ENCODE data around the gene LSM14B.

Gene LSM14B

GRCh38 chr20:62160253-62160652 lies 38.0 kb downstream of the LSM14B start:
- Histone ChIP-seq H3K4me3 (ENCODE audit: low read depth, low read length) (no peak overlapping the region), H3K36me3 (peaks cover 56% of the 10 kb centered on the region), H3K4me1 (peaks cover 33% of the 10 kb centered on the region), H3K9me3 (no peaks in the 10 kb centered on the region), H3K27me3 (no peaks in the 10 kb centered on the region)
- DNase-seq, result no peak
- no peak for TF ChIP-seq CTCF (IDR thresholded peaks at IDR 0.05; ENCODE audit: low read depth, low read length)

GRCh38 chr20:62160876-62161275 lies 38.6 kb downstream of the LSM14B start:
- H3K4me1 ChIP-seq, result peaks cover 31% of the 10 kb centered on the region
- H3K27me3 ChIP-seq, result no peaks in the 10 kb centered on the region
- TF ChIP-seq CTCF (IDR thresholded peaks at IDR 0.05; ENCODE audit: low read depth, low read length), result no peak
- H3K4me3 ChIP-seq (ENCODE audit: low read depth, low read length), result no peak overlapping the region
- H3K36me3 ChIP-seq, result peaks cover 56% of the 10 kb centered on the region
- no peaks in the 10 kb centered on the region for H3K9me3 ChIP-seq
- DNase-seq, result no peak

- Histone ChIP-seq H3K9me3 (no peaks in the 10 kb centered on the region), H3K36me3 (peaks cover 57% of the 10 kb centered on the region), H3K27me3 (no peaks in the 10 kb centered on the region), H3K4me3 (ENCODE audit: low read depth, low read length) (no peak overlapping the region), H3K4me1 (peaks cover 31% of the 10 kb centered on the region)
- peak; percentile 68 for DNase-seq
- no peak for TF ChIP-seq CTCF (IDR thresholded peaks at IDR 0.05; ENCODE audit: low read depth, low read length)
Observed at GRCh38 chr20:62161347-62161746, 39.1 kb downstream of the LSM14B start.

GRCh38 chr20:62162765-62163484 lies 40.6 kb downstream of the LSM14B start:
- Histone ChIP-seq H3K9me3 (no peaks in the 10 kb centered on the region), H3K4me3 (ENCODE audit: low read depth, low read length) (no peak overlapping the region), H3K4me1 (peaks cover 27% of the 10 kb centered on the region), H3K27me3 (no peaks in the 10 kb centered on the region), H3K36me3 (peaks cover 61% of the 10 kb centered on the region)
- DNase-seq, result no peak
- TF ChIP-seq CTCF (IDR thresholded peaks at IDR 0.05; ENCODE audit: low read depth, low read length), result no peak

GRCh38 chr20:62163485-62163865 lies 41.2 kb downstream of the LSM14B start:
- Histone ChIP-seq H3K27me3 (no peaks in the 10 kb centered on the region), H3K4me3 (ENCODE audit: low read depth, low read length) (no peak overlapping the region), H3K36me3 (peaks cover 67% of the 10 kb centered on the region), H3K9me3 (no peaks in the 10 kb centered on the region), H3K4me1 (peaks cover 25% of the 10 kb centered on the region)
- TF ChIP-seq CTCF (IDR thresholded peaks at IDR 0.05; ENCODE audit: low read depth, low read length), result no peak
- no peak for DNase-seq

GRCh38 chr20:62163986-62164762 lies 41.9 kb downstream of the LSM14B start:
- Histone ChIP-seq H3K4me1 (peaks cover 21% of the 10 kb centered on the region), H3K27me3 (no peaks in the 10 kb centered on the region), H3K36me3 (peaks cover 71% of the 10 kb centered on the region), H3K9me3 (no peaks in the 10 kb centered on the region), H3K4me3 (ENCODE audit: low read depth, low read length) (no peak overlapping the region)
- no peak for DNase-seq
- TF ChIP-seq CTCF (IDR thresholded peaks at IDR 0.05; ENCODE audit: low read depth, low read length), result no peak

Measured in BE2C (cell line).